Left lung (tissue), 10 donors: ENCODE data around the gene PXN. TPM values are rescaled to one million over a fixed set of nuclear protein-coding genes. Genes with fewer than 3 reads are reported as not detected.

ENCODE experiments used
- ATAC-seq: fragments of 200-7000 bp; cut with Tn5 transposase; one replicate; pipeline ENCODE4 v1.9.1; 2020; ENCODE audit warnings: moderate library complexity
- DNase-seq, 4 donors: peaks; one replicate each; pipeline ENCODE4 v3.0.0-alpha.2; 2013 to 2020
- H3K27ac ChIP-seq, 2 donors: fragments of 200-600 bp; sonication (generic) in 1 of 2; one replicate each; pipeline versions ENCODE4 v1.5.0 to v1.8.0; 2020 to 2021
- H3K27me3 ChIP-seq, 2 donors: fragments of 200-600 bp; sonication (generic) in 1 of 2; one replicate each; pipeline versions ENCODE4 v1.5.0 to v1.8.0; 2020 to 2021
- H3K36me3 ChIP-seq, 2 donors: fragments of 200-600 bp; sonication (generic) in 1 of 2; one replicate each; pipeline versions ENCODE4 v1.5.0 to v1.8.0; 2020 to 2021
- H3K4me1 ChIP-seq, 2 donors: fragments of 200-600 bp; one replicate each; pipeline ENCODE4 v1.8.0; 2021
- H3K4me3 ChIP-seq, 2 donors: fragments of 200-600 bp; sonication (generic) in 1 of 2; one replicate each; pipeline versions ENCODE4 v1.5.0 to v1.8.0; 2020 to 2021; ENCODE audit warnings: mild to moderate bottlenecking in 1 of 2
- H3K9me3 ChIP-seq, 2 donors: fragments of 200-600 bp; sonication (generic) in 1 of 2; one replicate each; pipeline versions ENCODE4 v1.5.0 to v1.8.0; 2020 to 2021
- CTCF ChIP-seq, 2 donors: fragments of 200-600 bp; sonication (generic) in 1 of 2; IDR thresholded peaks; one replicate each; pipeline versions ENCODE4 v1.5.0 to v1.8.0; 2021; ENCODE audit warnings: antibody characterized with exemption in 2 of 2
- intact Hi-C, 2 donors: fragments of 100-400 bp; cut with DNase I; formaldehyde crosslinking; loops; one replicate each; pipeline versions ENCODE4 v1.11.2 to v1.14.2; 2022
- polyA plus RNA-seq, 6 donors: library from polyadenylated mRNA; unstranded; fragments of 120-200 nt; gene quantifications; one replicate each; pipeline ENCODE4 v1.2.1, GENCODE V29; 2013; ENCODE audit not compliant: insufficient read length in 6 of 6
- total RNA-seq, 2 donors: library from RNA; stranded (reverse); fragmentation: NEBNext Ultra II Directional; extraction: Animal tissue kit (Norgen Biotek cat#: 25700); gene quantifications; one replicate each; pipeline ENCODE4 v1.2.1, GENCODE V29; 2021
- donor health status: DM: no; HTN: yes; CAD: no.
- donor health status: DM: no; HTN: no; CAD: no.

Gene PXN
- total and polyA plus RNA-seq, 8 donors: 56.5 to 111 (median 64.4) TPM

GRCh38 chr12:120292661-120293531 is 27.4 kb upstream of the PXN start, which contains the start of gene RNU4-1:
TSS of gene RNU4-1 (minus strand) at chr12:120293237.
- no peaks in the 10 kb centered on the region for H3K9me3 ChIP-seq

GRCh38 chr12:120292411-120292660 is 26.8 kb upstream of the PXN start:
- intact Hi-C loops: no loop called here
- peak; percentile 2 for ATAC-seq
- Histone ChIP-seq H3K36me3 (no peaks in the 10 kb centered on the region), H3K27ac (peak overlapping the region; percentile 98 to 99), H3K9me3 (no peaks in the 10 kb centered on the region), H3K27me3 (no peaks in the 10 kb centered on the region), H3K4me1 (peaks cover 0 to 17% of the 10 kb centered on the region in 2 donors), H3K4me3 (peak overlapping the region; percentile 41 to 46)
- TF ChIP-seq CTCF (IDR thresholded peaks at IDR 0.05): no peak
- no peak for DNase-seq

More at GRCh38 chr12:120292661-120293531, 27.4 kb upstream of the PXN start, which contains the start of gene RNU4-1:
- Histone ChIP-seq H3K4me3 (peak within 1 kb of the TSS; percentile 41 to 46), H3K4me1 (peaks cover 0 to 17% of the 10 kb centered on the region in 2 donors), H3K36me3 (no peaks in the 10 kb centered on the region), H3K27me3 (no peaks in the 10 kb centered on the region), H3K27ac (peak within 1 kb of the TSS; percentile 98 to 99)
- ATAC-seq (peak; percentile 53), DNase-seq (peak in 3 of 4 donors; percentile 63 to 90 (median 87))
- intact Hi-C loops: no loop called here
- no peak for TF ChIP-seq CTCF (IDR thresholded peaks at IDR 0.05)

- no peak for TF ChIP-seq CTCF (IDR thresholded peaks at IDR 0.05)
- intact Hi-C loops: no loop called here
- Histone ChIP-seq H3K36me3 (no peaks in the 10 kb centered on the region), H3K4me3 (peak overlapping the region in 1 of 2 donors; percentile 10), H3K4me1 (peaks cover 0 to 17% of the 10 kb centered on the region in 2 donors), H3K9me3 (no peaks in the 10 kb centered on the region), H3K27me3 (no peaks in the 10 kb centered on the region), H3K27ac (peak overlapping the region; percentile 98 to 99)
- peak; percentile 41 for ATAC-seq
- peak in 3 of 4 donors; percentile 6 to 48 (median 18) for DNase-seq
Observed at GRCh38 chr12:120290609-120291305, 25.2 kb upstream of the PXN start.

GRCh38 chr12:120287491-120287890 is 22.0 kb upstream of the PXN start:
- Histone ChIP-seq H3K9me3 (no peaks in the 10 kb centered on the region), H3K27ac (no peak overlapping the region), H3K36me3 (no peaks in the 10 kb centered on the region), H3K4me3 (no peak overlapping the region), H3K27me3 (no peaks in the 10 kb centered on the region), H3K4me1 (peaks cover 0 to 17% of the 10 kb centered on the region in 2 donors)
- no peak for TF ChIP-seq CTCF (IDR thresholded peaks at IDR 0.05)
- intact Hi-C loops: no loop called here
- DNase-seq (no peak), ATAC-seq (no peak)
